NCI-H1092 treated with DMSO at 0.1 percent for 48 hours (cell line): ENCODE data around the gene TMSB15C.

Source experiments
- DNase-seq: peaks from one replicate; lab custom pipeline; 2025; lab: John Stamatoyannopoulos, UW

The TMSB15C gene

DNA sequence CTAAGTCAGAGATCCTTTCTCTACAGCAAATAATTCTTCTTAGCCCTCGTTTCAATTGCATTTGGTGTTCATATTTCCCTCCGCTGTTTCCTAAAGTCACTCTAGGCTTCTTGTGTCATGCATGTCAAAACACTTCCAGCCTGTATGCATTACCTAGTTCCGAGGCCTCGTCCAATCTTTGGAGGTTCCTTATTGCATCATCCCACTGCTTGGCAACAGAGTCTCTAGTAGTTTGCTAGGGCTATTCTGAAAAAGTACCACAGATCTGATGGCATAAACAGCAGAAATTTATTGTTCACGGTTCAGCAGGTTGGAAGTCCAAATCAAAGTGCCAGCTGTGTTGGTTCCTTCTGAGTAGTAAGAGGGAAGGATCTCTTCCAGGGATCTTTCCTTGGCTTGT lies 30.4 kb downstream of the TMSB15C start:
- DNase-seq = no peak

DNA sequence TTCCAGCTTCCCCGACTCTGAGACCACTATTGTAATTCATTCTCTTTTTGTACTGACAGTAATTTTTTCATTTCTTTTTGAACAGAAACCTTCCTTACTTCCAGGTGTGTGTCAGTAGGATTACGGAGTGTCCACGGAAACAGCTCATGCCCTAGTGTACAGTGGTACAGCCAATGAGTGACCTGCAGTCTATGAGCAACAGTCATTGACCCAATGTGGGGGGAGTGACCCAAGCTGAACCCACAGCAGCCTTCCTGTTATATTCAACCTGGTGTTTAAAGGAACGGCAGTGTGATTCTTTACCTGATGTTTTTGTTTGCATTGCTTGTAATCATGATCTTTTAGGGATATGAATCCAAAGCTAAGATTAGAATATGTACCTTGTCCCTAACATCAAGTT lies 35.0 kb downstream of the TMSB15C start:
- no peak for DNase-seq

DNA sequence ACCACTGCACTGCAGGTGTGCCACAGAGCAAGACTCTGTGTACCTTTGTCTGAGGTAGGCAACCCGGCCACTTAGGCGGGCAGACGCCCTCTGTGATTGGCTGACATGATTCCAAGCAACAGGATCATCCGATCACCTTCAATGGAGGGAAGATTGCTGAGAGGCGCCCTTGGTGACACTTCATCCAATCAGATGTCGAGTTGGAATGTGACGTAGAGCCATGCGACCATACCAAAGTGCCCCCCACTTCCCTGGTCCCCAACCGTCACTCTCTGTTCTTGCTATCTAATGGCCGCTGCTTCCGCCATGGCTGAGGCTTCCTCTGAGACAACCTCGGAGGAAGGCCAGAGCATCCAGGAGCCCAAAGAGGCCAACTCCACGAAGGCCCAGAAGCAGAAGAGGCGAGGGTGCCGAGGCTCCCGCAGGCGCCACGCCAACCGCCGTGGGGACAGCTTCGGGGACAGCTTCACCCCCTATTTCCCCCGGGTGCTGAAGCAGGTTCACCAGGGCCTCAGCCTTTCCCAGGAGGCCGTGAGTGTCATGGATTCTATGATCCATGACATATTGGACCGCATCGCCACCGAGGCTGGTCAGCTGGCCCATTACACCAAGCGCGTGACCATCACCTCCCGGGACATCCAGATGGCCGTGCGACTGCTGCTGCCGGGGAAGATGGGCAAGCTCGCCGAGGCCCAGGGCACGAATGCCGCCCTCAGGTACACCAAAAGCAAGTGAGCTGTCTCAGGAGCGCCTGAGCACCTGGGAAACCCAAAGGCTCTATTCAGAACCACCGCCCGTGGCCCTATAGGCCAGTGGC lies 36.1 kb downstream of the TMSB15C start, which contains the start of gene H2BW2:
Gene H2BW2, plus strand, starts transcription at position 268 of the 817 bp plus-strand sequence. Its CDS starts 39 bp downstream, at position 307.
- no peak for DNase-seq
